Activated CD4-positive, alpha-beta T cell treated with anti-CD3 and anti-CD28 coated beads, Interleukin-2, amount 50 U/mL, for 4 hours (primary cell): ENCODE results near the gene LRRFIP1.

ENCODE experiments used
- DNase-seq, 2 experiments: peaks; one replicate each; pipeline ENCODE4 v3.0.0-alpha.2; 2020

LRRFIP1 gene

DNA sequence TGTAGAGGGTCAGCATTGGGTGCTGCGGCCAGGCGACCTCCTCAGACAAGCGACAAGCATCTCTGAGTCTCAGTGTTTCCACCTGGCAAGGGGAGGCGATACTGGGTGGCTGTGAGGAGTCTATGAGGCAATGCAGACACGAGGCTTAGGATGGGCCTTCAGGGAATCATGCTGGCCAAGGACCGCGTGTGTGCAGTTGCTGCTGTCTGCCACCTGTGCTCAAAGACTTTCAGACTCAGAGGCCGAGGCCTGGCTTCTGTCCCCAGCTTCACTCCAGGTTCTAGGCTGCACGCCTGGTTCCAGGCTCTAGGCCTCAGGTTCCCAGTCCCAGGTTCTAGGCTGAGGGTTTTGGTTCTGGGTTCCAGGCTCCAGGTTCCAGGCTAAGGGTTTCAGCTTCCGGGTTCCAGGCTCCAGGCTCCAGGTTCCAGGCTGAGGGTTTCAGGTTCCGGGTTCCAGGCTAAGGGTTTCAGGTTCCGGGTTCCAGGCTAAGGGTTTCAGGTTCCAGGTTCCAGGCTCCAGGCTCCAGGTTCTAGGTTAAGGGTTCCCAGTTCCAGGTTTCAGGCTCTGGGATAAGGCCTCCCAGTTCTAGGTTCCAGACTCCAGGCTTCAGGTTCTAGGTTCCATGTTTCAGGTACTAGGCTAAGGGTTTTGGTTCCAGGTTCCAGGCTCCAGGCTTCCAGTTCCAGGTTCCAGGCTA lies 14.8 kb downstream of the LRRFIP1 start:
- no peak for DNase-seq

DNA sequence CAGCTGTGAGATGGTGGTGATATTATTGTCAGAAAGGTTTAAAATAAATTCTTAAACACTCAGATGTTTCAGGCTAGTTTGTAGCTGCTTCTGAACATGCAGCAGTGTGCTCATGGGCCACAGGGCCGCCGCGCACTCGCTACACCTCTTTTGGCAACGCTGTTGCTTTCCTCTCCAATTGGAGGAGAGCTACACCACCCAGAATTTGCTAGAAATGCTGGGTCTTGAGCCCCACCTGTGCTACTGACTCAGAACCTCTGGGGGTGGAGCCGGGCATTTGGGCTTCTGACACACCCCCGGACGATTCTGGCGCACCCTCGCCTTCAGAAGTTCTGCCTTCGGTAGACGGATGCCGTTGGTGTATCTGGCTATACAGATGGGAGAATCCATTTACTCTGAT lies 15.7 kb downstream of the LRRFIP1 start:
- no peak for DNase-seq

DNA sequence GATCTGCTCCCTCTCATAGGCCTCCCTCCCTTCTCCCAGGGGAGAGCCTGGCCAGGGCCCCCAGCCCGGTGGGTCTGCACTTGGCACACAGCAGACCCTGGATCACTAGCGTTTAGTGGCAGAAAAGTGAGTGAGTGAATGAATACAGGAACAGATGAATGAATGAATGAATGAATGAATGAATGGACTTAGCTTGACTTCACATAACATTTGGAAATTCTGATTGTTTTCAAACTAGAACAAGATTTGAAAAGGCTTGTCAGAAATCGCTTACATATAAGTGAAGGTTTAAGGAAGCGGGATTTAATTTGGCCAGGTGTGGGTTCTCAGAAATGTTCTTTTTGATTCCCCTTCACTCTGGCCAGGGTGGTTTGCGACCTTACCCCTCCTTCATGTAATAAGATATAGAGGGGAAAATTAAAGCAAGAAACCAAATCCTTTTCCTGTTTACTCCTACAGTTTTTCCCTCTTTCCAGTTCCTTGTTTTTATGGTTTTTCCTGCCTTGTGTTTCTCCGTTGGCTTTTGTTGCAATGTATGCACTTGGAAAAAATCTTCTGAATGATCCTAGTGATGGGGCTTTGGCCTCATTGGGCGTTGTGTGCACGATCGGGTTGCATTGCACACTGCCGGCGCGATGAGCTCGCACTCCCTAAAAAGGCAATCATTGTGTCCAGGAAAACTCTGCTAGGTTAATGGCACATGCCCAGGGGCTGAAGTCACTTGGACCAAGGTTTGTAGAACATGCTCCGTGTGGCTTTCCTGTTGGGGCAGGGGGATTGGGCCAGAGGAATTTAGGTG lies 16.4 kb downstream of the LRRFIP1 start:
- no peak for DNase-seq

DNA sequence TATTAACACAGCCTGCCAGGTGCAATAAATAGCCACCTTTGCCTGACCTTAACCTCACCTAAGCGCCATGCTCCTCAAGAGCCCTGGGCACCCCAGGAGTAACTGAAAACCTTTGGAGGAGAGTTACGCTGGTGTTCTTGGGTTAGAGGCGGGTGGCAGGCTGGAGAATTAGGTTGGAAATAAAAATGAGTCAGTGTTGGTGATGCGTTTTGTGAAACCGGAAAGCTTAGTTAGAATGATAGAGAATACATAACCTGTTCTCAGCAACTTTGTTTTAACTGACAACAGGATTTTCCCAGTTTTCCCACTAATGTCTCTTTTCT lies 17.0 kb downstream of the LRRFIP1 start:
- DNase-seq: no peak

DNA sequence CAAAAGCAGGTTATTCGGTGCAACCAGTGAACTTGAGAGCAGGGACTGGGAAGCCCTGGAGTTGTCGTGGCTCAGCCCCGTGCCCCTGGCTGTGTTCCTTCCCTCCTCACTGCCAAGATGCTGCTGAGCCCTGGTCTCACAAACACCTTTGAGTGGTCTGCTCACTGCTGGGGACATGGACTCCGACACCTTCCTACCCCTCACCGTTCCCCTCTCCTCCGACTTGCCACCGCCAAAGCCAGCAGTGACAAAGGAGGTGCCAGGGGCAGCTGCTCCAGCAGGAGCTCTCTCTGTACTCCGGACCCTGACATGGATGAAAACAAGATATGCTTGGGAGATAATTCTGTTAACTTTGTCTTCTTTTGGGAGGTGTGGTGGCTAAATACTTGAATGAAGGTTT lies 17.9 kb downstream of the LRRFIP1 start:
- DNase-seq: no peak

DNA sequence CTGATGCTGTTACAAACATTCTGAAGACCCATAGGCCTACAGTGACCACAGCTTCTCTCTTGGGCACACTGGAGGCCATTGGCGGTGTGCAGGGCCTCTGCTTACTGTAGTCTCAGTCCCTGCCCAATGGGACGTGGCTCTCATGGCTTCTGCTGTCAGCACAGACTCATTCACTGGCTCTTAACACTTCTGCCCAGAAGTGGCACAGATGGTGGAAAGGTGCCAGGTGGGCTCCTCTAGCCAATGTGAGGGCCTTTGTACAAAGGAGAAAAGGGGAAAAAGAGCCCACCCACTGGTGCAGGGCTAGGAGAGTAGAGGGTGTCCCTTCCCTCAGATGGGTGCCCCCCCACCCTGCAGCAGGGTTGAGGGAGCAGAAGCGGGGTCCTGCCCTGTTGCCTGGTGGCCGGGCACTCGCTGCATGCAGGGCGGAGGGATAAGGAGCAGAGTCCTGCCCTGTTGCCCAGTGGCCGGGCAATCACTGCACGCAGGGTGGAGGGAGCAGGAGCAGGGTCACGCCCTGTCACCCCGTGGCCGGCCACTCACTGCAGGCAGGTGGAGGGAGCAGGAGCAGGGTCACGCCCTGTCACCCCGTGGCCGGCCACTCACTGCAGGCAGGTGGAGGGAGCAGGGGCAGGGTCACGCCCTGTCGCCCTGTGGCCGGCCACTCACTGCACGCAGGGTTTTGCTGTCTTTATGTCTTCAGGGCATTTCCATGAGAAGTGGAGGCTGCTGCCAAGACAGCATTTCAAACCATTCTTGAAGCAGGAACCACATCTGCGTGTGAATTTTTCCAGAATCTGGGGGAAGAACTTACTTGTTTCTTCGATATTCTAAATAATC lies 20.0 kb downstream of the LRRFIP1 start:
- DNase-seq: no peak

DNA sequence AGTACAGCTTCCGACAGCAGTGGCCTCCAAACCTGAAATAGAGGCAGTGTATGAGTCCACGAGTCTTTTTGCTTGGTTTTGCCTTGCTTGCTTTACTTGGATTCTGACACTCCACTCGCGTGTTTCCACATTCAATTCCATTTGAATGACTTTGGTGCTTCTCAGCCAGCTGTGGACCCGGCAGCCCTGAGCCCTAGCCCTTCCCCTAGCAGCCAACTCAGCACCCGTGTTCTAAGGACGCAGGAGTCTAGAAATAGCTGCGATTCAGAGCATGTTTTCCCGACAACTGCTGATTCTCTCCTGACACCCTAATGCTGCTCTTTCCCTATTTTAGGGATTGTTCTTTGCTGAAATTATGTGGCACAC lies 20.6 kb downstream of the LRRFIP1 start:
- DNase-seq: no peak

DNA sequence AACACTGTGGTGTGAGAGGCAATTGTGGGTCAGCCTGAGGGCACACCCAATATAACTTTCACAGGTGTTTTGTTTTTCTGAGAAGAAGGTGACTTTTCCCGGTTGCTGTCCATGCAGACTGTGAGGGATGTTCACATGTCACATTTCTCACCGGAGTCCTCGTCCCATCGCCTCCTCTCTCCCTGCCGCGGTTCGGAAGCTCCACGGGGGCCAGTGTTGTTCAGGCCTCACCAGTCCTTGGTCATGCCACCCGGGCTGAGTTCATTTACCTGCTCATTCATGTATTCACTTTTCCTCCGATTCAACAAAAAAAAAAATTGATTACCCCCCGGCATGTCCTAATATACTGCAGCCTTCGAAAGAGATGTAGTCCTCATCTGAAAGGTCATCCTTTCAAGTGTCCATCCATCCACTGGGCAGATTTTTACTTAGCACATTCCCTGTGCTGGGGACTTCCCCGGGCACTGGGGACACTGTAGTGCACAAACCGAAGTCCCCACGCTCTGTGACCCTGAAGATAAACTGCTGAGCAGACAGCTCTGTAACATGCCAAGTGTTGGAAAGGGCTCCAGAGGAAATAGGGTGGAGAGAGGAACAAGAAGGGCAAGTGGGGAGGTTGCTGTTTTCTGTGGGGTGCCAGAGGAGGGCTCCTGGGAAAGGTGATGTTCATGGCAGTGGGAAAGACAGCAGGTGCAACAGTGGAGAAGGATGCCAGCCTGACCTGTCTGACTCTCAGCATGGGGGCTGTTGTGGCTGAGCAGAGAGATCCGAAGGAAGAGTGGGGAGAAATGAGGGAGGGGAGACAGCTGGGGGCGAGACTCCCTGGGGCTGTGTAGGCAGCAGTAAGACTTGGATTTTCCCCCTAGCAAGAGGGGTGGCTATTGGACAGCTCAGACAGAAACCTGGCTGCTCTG lies 22.4 kb downstream of the LRRFIP1 start:
- DNase-seq: no peak

DNA sequence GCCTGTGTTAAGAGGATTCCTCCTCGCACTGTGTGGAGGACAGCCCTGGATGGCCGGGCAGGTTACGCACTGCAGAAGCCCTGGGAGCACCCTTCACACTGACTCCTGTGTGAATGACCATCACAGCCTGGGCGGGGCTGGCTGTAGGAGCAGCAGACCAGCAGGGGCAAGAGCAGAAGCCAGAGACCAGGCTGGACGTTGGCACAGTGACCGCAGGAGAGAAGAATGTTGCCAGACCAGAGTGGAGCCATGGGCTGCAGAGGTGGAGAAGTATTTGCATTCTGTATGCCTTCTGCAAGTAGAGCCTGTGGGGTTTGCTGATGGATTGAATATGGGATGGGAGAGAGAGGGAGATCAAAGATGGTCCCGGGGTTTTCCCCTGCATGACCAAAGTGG lies 23.1 kb downstream of the LRRFIP1 start:
- no peak for DNase-seq

DNA sequence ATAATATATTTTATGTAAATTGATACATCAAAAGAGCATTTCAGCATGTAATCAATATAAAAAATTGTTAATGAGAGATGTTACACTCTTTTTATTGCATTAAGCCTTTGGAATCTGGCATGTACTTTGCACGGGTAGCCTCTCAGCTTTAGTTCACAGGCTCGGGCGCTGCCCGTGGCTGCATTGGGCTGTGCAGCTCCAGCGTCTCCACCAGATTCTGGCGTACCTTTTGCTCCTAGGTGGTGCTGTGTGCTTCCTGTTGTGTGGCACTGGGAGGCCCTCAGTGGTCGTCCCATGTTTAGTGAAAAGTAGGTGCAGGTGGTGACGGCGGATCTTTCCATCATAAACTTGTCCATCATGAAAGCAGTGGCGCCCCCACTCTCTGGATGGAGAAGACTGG lies 24.4 kb downstream of the LRRFIP1 start:
- DNase-seq: no peak

DNA sequence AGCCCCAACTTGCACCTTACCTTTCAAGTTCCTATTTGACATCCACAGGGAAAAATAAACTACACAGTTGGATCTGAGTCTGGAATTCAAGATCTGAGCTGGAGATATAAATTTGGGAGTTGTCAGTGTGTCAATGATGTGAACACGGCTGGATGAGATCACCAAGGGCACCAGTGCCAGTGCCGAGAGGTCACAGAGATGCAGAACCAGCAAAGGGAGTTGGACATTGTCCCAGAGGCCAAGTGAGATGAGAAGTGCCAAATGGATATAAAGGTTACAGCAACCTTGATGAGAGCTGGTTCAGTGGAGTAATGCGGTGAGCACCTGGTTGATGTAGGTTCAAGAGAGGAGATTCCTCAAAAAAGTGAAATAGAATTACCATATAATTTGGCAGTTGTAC lies 24.8 kb downstream of the LRRFIP1 start:
- no peak for DNase-seq

DNA sequence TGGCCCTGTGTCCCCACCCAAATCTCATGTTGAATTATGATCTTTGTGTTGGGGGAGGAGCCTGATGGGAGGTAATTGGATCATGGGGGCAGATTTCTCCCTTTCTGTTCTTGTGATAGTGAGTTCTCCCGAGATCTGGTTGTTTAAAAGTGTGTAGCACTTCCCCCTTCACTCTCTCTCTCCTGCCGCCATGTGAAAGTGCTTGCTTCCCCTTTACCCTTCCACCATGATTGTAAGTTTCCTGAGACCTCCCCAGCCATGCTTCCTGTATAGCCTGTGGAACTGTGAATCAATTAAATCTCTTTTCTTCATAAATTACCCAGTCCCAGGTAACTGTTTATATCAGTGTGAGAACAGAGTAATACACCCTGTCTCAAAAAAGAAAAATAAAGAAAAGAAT lies 25.5 kb downstream of the LRRFIP1 start:
- no peak for DNase-seq

DNA sequence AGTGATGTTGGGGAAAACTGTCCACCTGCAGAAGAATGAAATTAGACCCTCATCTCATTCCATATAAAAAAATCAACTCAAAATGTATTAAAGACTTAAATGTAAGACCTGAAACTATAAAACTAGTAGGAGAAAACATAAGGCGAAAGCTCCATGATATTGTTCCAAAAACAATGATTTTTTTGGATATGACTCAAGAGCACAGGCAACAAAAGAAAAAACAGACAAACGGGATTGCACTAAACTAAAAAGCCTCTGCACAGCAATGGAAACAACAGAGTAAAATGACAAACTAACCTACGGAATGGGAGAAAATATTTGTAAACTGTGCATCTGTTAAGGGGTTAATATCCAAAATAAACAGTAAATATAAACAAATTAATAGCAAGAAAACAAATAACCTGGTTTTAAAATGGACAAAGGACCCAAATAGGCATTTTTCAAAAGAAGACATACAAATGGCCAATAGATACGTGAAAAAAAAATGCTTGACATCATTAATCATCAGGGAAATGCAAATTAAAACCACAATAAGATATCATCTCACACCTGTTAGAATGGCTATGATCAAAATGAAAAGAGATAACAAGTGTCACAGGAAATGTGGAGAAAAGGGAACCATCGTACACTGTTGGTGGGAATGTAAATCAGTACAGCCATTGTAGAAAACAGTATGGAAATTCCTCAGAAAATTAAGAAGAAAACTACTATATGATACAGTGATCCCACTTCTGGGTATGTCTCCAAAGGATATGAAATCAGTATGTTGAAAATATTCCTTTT lies 26.6 kb downstream of the LRRFIP1 start:
- DNase-seq: no peak

DNA sequence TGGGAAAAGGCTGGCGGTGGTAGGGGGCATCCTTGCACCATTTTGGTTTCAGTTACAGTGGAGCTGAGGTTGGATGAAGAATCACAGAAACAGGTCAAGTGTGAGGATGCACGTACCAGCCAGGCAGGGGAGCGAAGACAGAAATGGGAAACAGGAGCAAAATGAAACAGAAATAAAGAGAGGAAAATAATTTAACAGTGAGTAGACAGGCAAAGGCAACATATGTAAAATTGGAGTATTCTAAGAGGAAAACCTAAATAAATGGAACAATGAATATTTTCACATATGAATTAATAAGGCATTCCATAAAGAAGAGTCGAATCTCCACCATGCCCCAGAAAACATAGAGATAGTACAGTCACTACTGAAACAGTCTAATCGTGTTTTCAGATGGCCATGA lies 29.7 kb downstream of the LRRFIP1 start:
- no peak for DNase-seq

DNA sequence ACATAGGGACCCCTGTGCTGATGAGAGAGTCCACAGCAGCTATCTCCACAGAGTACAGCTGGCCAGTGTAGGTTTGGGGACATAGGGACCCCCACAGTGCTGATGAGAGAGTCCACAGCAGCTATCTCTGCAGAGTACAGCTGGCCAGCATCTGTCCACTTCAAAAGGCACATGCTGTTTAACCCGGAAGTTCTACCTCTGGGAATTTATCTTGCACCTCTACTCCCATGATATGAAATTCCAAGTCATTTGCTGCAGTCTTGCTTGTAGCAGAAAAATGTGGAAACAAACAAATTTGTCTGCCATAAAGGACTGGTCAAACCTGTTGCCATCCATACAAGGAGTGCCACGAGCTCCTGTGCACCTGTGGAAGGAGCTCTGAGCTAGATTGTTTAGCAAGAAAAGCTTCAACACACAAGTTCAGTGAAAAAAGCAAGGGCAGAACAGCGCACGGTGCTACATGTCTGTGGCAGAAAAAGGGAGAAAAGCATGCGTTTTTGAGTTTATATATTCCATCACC lies 33.1 kb downstream of the LRRFIP1 start:
- DNase-seq: no peak

DNA sequence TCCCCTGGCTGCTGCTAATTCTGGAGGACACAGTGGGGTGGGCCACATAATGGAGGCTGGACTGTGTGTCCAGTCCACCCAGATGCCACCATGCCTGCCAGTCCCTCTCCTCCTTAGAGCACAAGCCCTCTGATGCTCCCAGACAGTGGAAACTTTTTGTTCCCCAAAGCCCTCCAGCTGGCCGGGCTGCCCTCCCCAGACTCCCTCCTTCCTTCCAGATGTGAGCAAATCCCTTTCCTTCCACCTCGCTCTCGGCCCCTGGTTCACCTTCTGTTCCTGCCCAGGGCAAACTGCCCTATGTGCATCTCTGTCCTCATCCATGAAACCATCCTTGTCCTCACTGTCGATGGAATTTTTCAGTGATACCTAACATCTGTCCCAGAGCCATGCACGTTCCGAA lies 33.9 kb downstream of the LRRFIP1 start:
- DNase-seq: no peak

DNA sequence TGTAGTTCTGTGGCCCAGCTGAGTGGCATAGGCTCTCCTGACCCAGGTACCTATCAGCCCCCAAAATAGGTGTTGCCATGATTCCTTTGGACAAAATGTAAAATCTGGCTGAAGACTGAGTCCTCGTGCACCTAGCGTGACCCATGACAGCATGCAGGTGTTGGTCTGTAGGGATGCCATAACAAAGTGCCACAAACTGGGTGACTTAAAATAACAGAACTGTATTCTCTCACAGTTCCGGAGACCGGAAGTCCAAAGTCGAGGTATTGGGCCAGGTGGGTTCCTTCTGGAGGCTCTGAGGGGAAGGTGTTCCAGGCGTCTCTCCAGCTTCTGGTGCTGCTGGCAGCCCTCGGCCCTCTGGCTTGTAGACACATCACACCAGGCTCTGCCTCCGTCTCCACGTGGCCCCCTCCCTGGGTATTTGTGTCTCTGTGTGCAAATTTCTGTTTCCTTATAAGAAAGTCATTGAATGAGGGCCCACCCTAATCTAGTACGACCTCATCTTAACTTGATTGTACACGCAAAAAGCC lies 34.5 kb downstream of the LRRFIP1 start:
- no peak for DNase-seq

DNA sequence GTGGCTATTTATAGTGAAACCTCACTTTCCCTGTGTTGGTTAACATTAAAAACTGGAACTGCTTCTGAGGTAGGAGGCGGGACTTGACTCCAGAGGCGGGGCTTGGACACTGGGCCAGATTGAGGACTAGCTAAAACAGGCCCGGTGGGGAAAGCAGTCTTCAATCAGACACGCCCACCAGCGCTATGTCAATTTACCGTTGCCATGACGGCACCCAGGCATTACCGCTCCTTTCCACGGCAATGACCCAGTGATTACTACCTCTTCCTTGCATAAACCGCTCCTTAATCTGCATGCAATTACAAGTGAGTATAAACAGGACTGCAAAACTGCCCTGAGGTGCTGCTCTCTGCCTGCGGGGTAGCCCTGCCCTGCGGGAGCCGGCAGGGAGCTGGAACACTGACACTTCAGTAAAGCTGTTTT lies 35.3 kb downstream of the LRRFIP1 start:
- DNase-seq: peak; percentile 43 to 46

DNA sequence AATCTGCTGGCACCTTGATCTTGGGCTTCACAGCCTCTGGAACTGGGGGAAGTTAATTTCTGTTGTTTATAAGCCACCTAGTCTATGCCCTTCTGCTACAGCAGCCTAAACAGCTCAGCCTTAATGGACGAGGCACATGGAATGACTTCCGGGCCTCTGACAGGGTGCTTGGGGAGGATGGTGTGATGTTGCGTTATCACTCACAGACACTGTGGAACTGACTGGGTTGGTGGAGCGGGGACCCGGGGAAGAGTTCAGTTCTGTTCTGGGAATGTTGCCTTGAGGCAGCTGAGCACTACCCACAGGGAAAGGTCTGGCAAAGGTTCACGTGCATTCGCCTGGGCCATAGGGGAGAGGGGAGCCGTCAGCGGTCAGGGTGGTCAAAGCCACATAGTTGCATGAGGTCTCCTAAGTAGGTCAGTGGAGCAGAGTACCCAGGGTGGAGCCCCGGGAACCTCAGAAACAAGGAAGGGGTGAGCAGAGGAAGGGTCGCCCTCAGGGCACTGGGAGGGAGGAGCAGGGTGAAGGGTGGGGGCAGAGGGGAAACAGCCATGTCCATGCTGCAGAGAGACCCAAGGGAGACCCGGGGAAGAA lies 36.2 kb downstream of the LRRFIP1 start:
- no peak for DNase-seq

DNA sequence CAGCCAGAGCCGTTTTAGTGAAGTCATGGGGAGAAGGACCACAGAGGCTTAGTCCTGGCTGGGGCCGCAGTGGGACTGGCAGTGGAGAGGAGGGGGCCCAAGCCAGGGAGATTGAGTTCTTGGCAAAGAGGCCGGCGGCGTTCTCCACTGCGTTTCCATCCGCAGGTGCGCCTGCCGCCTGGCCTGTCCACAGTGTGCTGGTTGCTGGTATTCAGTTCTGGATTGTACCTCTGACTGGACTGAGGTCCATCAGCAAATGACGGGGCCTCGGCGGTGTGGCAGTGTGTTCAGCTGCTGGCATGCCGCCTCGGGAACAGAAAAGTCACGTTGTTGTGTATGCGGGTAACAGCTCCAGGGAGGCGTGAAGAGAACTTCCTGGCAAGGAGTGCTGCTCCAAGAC lies 36.8 kb downstream of the LRRFIP1 start:
- no peak for DNase-seq

DNA sequence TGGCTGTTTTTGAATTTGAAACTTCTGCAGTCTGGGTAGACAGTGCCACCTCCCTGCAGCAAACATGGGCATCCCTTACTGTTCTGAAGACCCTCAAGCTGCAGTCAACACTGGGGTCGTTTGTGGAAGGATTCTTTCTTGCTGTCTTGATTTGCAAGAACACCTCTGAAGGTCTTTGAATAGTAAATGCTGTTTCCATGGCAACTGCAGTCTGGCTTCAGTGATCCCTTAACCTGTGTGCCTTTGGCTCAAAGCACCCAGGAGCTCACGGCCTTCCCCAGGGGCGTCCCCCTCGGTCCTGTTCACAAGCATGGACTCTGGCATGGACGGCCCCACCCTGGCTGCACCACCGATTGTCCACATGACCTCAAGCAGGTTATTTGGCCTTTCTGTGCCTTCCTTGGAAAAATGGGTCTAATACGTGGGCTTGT lies 38.3 kb downstream of the LRRFIP1 start:
- no peak for DNase-seq
